GM12801 (cell line): ENCODE data around the gene VTCN1.

Experiments used
- TF ChIP-seq, protein P1 (sequence below): IDR thresholded peaks from one replicate; pipeline ENCODE4 v1.5.1; 2011; ENCODE audit warnings: control low read depth; ENCODE audit not compliant: insufficient read length; ENCODE audit errors: extremely low read depth

The VTCN1 gene

DNA sequence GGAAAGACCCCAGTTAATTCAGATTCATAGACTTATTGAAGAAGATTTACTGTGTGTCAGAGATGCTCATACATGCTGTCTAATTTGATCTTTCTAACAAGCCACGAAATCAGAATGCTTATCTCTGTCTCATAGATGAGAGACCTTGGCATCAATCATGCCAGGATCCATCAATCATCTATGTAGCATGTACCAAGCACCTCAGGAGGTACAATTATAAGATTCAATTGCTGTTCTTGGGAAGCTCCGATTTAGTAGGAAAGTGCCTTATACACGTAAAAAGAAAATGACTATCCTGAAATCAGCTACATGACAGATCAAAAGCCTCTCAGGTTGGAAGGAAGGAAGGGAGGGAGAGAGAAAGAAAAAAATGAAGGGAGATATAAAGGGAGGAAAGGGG, 18.5 kb upstream of the VTCN1 start:
- TF ChIP-seq, protein P1, sequence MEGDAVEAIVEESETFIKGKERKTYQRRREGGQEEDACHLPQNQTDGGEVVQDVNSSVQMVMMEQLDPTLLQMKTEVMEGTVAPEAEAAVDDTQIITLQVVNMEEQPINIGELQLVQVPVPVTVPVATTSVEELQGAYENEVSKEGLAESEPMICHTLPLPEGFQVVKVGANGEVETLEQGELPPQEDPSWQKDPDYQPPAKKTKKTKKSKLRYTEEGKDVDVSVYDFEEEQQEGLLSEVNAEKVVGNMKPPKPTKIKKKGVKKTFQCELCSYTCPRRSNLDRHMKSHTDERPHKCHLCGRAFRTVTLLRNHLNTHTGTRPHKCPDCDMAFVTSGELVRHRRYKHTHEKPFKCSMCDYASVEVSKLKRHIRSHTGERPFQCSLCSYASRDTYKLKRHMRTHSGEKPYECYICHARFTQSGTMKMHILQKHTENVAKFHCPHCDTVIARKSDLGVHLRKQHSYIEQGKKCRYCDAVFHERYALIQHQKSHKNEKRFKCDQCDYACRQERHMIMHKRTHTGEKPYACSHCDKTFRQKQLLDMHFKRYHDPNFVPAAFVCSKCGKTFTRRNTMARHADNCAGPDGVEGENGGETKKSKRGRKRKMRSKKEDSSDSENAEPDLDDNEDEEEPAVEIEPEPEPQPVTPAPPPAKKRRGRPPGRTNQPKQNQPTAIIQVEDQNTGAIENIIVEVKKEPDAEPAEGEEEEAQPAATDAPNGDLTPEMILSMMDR, result no peak

DNA sequence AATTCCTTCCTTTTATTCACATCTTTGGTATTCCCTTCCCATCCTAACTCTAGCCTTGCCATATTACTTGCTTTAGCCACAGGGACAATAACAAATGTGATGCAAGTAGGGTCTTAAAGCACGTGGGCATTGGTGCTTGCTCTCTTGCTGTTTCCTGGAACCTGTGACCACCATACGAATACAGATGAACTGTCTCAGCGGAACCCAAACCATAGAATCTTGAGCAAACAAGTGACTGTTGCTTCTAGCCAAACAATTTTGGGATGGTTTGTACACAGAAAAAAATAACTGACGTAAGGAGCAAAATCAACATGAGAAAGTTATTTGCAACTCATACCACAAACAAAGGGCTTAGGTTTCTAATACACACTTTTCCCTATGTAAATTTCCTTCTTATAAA, 15.2 kb upstream of the VTCN1 start:
- TF ChIP-seq, protein P1, result no peak

DNA sequence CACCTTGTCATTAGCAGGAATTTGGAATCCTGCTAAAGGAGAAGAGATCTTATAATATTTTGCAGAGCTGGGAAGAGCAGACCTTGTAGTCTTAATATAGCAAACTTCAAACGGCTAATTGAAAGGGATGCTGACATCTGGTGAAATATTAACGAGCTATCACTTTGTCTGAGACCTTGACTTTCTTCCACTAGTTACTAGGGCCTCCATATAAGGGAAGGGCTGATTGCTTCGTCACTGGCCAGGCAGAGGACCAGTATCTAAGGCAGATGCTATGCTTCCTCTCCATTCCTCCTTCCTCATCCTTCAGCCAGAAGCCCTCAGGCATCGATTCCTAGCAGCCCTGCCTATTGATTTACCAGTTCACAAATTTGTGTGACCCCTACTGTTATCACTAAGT, 6.0 kb upstream of the VTCN1 start:
- TF ChIP-seq, protein P1, result no peak

DNA sequence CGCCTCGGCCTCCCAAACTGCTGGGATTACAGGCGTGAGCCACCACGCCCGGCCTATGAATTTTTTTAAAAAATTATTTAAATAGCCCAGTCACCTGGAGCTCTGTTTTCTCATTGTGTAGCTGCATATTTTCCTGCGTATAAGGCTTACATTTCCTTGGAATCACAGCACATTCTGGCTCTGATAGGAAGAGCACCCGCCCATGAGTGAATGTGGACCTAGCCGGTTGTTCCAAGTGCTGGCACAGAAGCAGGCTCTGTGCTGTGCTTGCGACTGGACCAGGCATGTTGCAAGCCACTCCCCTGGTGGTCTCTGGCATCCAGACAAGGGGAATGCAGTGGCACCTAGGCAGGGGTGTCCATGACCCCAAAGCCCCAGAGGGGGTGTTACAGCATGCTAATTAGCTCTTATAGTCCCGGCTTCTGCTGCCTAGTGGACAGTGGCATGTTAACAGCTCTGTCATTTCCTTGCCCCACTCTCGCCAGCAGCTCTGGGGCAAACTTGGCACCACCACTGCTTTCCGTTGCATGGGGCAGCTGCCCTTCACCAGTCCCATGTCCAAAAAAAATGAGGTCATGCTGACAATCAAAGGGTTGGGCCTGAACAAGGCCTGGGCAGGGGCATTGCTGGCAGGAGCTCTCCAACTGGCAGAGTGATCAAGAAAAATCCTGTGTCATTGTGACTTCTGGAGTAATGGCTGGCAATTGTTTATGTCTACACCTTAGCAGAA, 5.2 kb upstream of the VTCN1 start:
- TF ChIP-seq, protein P1, result no peak

DNA sequence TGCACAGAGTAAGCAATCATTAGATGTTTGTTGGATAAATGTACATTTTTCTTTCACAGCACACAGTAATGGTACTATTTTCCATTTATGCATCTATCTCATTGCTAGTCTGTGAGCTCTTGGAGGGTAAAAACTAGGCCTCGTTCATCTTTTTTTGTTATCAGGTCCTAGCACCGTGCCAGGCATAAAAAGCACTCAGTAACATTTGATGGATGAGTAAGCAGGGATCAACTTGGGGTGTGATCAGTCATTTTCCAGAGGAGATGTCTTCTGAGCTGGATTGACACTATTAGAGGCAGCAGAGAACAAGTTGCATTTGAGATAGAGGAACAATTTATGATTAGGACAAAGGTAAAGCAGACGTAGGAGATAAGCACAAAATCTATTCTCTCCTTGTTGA, 4.3 kb upstream of the VTCN1 start:
- TF ChIP-seq, protein P1, result no peak

DNA sequence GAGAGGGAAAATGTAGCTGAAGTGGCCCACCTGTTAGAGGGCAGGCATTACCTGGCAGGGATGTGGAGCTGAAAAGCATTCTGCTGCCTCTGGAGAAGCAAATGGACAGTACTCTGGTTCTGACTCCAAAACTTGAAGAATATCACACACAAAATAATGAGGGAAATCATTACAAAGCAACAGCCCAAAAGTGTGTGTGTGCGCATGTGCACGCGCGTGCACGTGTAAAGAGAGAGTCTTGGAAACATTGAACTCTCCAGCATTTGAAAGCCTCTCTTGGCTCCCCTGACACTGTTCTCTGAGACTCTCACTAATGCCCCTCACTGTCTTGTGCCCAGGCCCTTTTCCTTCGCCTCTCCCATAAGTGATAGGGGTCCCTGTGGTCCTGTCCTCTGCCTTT, 2.3 kb upstream of the VTCN1 start:
- TF ChIP-seq, protein P1, result no peak

DNA sequence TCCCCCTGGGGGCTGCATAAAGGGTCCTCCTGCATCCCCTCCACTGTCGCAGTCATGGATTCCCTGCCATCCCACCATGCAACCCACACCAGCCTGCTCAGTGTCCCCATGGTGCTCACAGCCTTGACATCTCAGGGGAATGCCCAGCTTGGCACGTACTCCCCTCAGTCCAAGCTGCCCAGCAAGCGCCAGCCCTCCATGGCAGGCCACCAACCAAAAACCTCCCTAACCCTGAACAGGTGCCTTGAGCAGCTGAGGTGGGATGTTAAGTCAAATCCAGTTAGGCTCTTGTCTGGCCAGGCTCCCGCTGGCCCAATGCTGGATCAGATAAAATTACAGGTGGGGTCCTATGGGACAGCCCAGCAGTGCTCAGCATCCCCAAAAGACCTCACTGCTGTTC, 341 bp downstream of the VTCN1 start:
- TF ChIP-seq, protein P1, result no peak

DNA sequence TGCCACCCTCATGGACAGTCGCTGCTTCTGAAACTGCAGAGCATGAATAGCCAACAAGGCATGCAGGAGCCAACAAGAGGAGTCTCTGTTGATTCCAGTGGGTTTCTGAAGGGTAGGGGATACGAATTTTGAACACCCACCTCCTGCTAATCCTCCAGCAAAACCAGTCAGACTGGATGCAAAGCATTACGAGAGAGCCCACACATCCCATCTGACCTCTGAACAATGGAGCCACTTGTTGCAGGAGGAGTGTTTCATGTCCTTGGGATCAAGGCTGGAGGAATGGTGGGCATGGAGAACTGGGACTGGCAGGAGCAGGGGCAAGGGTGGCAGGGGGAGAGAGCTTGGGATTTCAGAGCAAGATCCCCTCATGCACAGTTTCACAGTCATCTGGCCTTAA, 1.6 kb downstream of the VTCN1 start:
- TF ChIP-seq, protein P1, result no peak
